Activated CD4-positive, alpha-beta T cell treated with anti-CD3 and anti-CD28 coated beads for 48 hours (primary cell): ENCODE measurements around the gene RBM5.
A peak's percentile ranks its signal among the peaks of the same experiment; 100 is the strongest.
"Not testable (repeated sequence)": the region's sequence is repeated elsewhere in the genome, so short reads cannot be mapped to it uniquely, and the experiment has no call there.

Experiments used
- DNase-seq: peaks from one replicate; pipeline ENCODE4 v3.0.0-alpha.2; 2020

The RBM5 gene

GRCh38 chr3:50088725-50089608 is at the start of gene RBM5:
Gene RBM5 (plus strand): TSS chr3:50088919. CDS start chr3:50090435, 1,516 bp downstream.
- peak; percentile 96 for DNase-seq

- no peak for DNase-seq
Observed at GRCh38 chr3:50044976-50045375, 43.7 kb upstream of the RBM5 start.

- no peak for DNase-seq
Observed at GRCh38 chr3:50047426-50047825, 41.3 kb upstream of the RBM5 start.

- DNase-seq, result no peak
Observed at GRCh38 chr3:50050361-50050760, 38.4 kb upstream of the RBM5 start.

GRCh38 chr3:50057756-50058155 is 31.0 kb upstream of the RBM5 start:
- DNase-seq, result no peak

GRCh38 chr3:50068134-50068533 is 20.6 kb upstream of the RBM5 start:
- DNase-seq, result no peak

GRCh38 chr3:50078091-50078490 is 10.6 kb upstream of the RBM5 start:
- no peak for DNase-seq

- no peak for DNase-seq
Observed at GRCh38 chr3:50078622-50079021, 10.1 kb upstream of the RBM5 start.

GRCh38 chr3:50084951-50085350 is 3.8 kb upstream of the RBM5 start:
- not testable (repeated sequence) for DNase-seq

GRCh38 chr3:50089609-50089945 is 858 bp downstream of the RBM5 start:
- DNase-seq, result no peak

- DNase-seq, result no peak
Observed at GRCh38 chr3:50090984-50091383, 2.3 kb downstream of the RBM5 start.

GRCh38 chr3:50095352-50095998 is 6.8 kb downstream of the RBM5 start:
- DNase-seq, result no peak

- DNase-seq, result no peak
Observed at GRCh38 chr3:50100386-50100785, 11.7 kb downstream of the RBM5 start.

- DNase-seq, result no peak
Observed at GRCh38 chr3:50100956-50101845, 12.5 kb downstream of the RBM5 start.

GRCh38 chr3:50102558-50102957 is 13.8 kb downstream of the RBM5 start:
- DNase-seq, result no peak

GRCh38 chr3:50111757-50112156 is 23.0 kb downstream of the RBM5 start:
- no peak for DNase-seq

GRCh38 chr3:50112462-50112861 is 23.7 kb downstream of the RBM5 start:
- DNase-seq, result no peak

GRCh38 chr3:50117120-50117519 is 28.4 kb downstream of the RBM5 start:
- DNase-seq, result no peak

GRCh38 chr3:50118237-50118636 is 29.5 kb downstream of the RBM5 start:
- DNase-seq, result no peak

GRCh38 chr3:50119786-50120185 is 31.1 kb downstream of the RBM5 start:
- no peak for DNase-seq

GRCh38 chr3:50120364-50121071 is 31.8 kb downstream of the RBM5 start:
- no peak for DNase-seq
